Heart right ventricle (tissue), 16 donors: Measurements from ENCODE around the gene FOXO3. TPM values are rescaled to one million over a fixed set of nuclear protein-coding genes. Genes with fewer than 3 reads are reported as not detected.

Source experiments
- ATAC-seq, 8 donors: fragments of 200-7000 bp; cut with Tn5 transposase; one replicate each; pipeline ENCODE4 v1.9.1; 2020; ENCODE audit warnings: mild to moderate bottlenecking in 8 of 8, moderate library complexity in 8 of 8, moderate number of reproducible peaks in 1 of 8
- DNase-seq, 2 donors: peaks; one replicate each; pipeline ENCODE4 v3.0.0-alpha.2; 2020
- H3K27ac ChIP-seq, 10 donors: fragments of 200-600 bp; sonication (generic) in 2 of 10; one replicate each; pipeline versions ENCODE4 v1.5.0 to v1.8.0; 2020 to 2022; ENCODE audit warnings: mild to moderate bottlenecking in 3 of 10
- H3K27me3 ChIP-seq, 7 donors: fragments of 200-600 bp; one replicate each; pipeline ENCODE4 v1.8.0; 2021 to 2022; ENCODE audit warnings: mild to moderate bottlenecking in 2 of 7
- H3K36me3 ChIP-seq, 9 donors: fragments of 200-600 bp; sonication (generic) in 1 of 9; one replicate each; pipeline versions ENCODE4 v1.5.0 to v1.8.0; 2020 to 2022; ENCODE audit warnings: mild to moderate bottlenecking in 2 of 9
- H3K4me1 ChIP-seq, 9 donors: fragments of 200-600 bp; sonication (generic) in 1 of 9; one replicate each; pipeline versions ENCODE4 v1.5.0 to v1.8.0; 2020 to 2022; ENCODE audit warnings: mild to moderate bottlenecking in 4 of 9
- H3K4me3 ChIP-seq, 10 donors: fragments of 200-600 bp; sonication (generic) in 2 of 10; one replicate each; pipeline versions ENCODE4 v1.5.0 to v1.8.0; 2020 to 2022; ENCODE audit warnings: mild to moderate bottlenecking in 7 of 10, moderate library complexity in 2 of 10
- H3K9me3 ChIP-seq, 11 donors: fragments of 200-600 bp in 10 of 11; sonication (generic) in 2 of 11; one replicate each; pipeline versions ENCODE4 v1.5.0 to v1.8.0; 2013 to 2022; ENCODE audit warnings: mild to moderate bottlenecking in 2 of 11, control low read depth in 1 of 11, moderate library complexity in 1 of 11
- WGBS, 2 donors: extraction: QIAGEN DNeasy Blood & Tissue Kit; methylation state at CpG; one replicate each; pipeline ENCODE4 v1.1.7; 2013; ENCODE audit warnings: inconsistent platforms in 1 of 2; 5-methylcytosine and 5-hydroxymethylcytosine counted together
- intact Hi-C, 10 donors: fragments of 100-400 bp; cut with DNase I; formaldehyde crosslinking; loops; one replicate each; pipeline versions ENCODE4 v1.11.1 to v1.14.2; 2022
- polyA plus RNA-seq, 2 donors: library from polyadenylated mRNA; stranded (reverse); fragments of 200-250 nt; gene quantifications; one replicate each; pipeline ENCODE4 v1.2.3, GENCODE V29; 2013
- total RNA-seq, 10 donors: library from RNA; stranded (reverse); fragmentation: NEBNext Ultra II Directional in 3 of 10; extraction: Animal tissue kit (Norgen Biotek cat#: 25700) in 3 of 10; gene quantifications; one replicate each; pipeline versions ENCODE4 v1.2.1 to v1.2.4, GENCODE V29; 2021 to 2023
- TF ChIP-seq, protein P1 (sequence below), 9 donors: fragments of 200-600 bp; sonication (generic) in 2 of 9; IDR thresholded peaks; one replicate each; pipeline versions ENCODE4 v1.5.0 to v1.8.0; 2021 to 2022; ENCODE audit warnings: antibody characterized with exemption in 9 of 9, mild to moderate bottlenecking in 5 of 9, moderate library complexity in 1 of 9
- donor health status: Arrhythmogenic right ventricular cardiomyopathy.
- donor health status: ischemic (EF 13 %, LVEDD 7.1; RV severe dilation, severe dysfunction).
- donor health status: healthy with polysubstance abuse.
- donor health status: DM: no; HTN: yes; CAD: no.
- donor health status: DM: no; HTN: no; CAD: no.
- donor health status: ischemic (EF 25% LVEDD 6.9; RV normal size, moderate dysfunction).
- donor health status: ischemic (EF 25% LVEDD 5.7; RV mildly dilated, moderate dysfunction).
- donor health status: healthy.
- donor health status: DM: yes; HTN: yes; CAD: no.
- donor health status: Ischemic cardiomyopathy.
- donor health status: ischemic (EF 35%, LVEDD 5.7; RV mildly dilated, moderate dysfunction).
- donor health status: nonischemic (EF 11% LVEDD 7.7; RV severe dilation, severe dysfunction).
- donor health status: DM: yes; HTN: yes; CAD: no.
- donor health status: PGD.
- donor health status: ischemic (EF 29% LVEDD 5.4; RV normal size, mild dysfunction).
- donor health status: nonischemic (EF 23%, LVEDD 6.1; RV moderate dilation, normal function).

The FOXO3 gene
- total and polyA plus RNA-seq, 12 donors = 16.8 to 52.6 (median 37.0) TPM

DNA sequence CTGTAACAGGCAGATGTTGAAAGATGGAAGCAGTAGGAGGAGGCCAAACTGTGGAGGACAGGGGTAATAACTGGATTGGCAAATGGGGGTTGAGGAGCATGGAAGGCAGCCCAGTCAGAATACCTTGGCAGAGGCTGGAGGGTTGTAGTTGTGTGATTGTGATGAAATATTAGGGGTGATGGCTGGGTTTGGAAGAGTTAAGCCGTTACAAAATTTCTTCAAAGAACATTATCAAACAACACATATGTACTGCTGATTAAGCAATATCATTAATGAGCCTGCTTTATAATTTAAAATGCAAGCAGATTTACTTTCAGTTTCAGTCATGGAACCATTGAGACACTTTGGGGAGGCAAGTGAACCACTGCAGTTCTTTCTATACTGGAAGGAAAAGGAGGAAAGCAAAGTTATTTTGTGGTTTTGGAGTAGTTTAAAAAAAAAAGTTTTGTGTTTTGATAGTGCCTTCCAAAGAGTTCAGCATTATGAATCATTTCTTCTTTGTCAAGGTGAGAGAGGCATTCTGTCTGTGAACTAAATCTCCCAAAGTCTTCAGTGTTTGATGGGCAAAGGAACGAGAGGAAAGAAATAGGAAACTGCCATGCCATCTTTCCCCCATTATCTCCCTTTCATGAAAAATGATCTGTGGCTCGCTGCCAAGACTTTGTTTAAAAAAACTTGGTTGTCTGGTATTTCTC is 20.7 kb downstream of the FOXO3 start:
- DNase-seq = no peak
- Histone ChIP-seq H3K36me3 (peaks cover 0 to 17% (median 0%) of the 10 kb centered on the region in 9 donors), H3K27ac (peak overlapping the region; percentile 9 to 65 (median 52)), H3K4me1 (peaks cover 38 to 98% (median 94%) of the 10 kb centered on the region in 9 donors), H3K27me3 (no peaks in the 10 kb centered on the region), H3K4me3 (peak overlapping the region in 1 of 10 donors; percentile 11), H3K9me3 (no peaks in the 10 kb centered on the region)
- ATAC-seq = peak in 4 of 8 donors; percentile 10 to 58 (median 34)
- TF ChIP-seq, protein P1, sequence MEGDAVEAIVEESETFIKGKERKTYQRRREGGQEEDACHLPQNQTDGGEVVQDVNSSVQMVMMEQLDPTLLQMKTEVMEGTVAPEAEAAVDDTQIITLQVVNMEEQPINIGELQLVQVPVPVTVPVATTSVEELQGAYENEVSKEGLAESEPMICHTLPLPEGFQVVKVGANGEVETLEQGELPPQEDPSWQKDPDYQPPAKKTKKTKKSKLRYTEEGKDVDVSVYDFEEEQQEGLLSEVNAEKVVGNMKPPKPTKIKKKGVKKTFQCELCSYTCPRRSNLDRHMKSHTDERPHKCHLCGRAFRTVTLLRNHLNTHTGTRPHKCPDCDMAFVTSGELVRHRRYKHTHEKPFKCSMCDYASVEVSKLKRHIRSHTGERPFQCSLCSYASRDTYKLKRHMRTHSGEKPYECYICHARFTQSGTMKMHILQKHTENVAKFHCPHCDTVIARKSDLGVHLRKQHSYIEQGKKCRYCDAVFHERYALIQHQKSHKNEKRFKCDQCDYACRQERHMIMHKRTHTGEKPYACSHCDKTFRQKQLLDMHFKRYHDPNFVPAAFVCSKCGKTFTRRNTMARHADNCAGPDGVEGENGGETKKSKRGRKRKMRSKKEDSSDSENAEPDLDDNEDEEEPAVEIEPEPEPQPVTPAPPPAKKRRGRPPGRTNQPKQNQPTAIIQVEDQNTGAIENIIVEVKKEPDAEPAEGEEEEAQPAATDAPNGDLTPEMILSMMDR (IDR thresholded peaks at IDR 0.05) = no peak
- intact Hi-C loops = loop anchor here in 1 of 10 donors (5.0 kb wide), 1 partner anchor 36 kb away; no protein-coding TSS in a partner anchor
- WGBS, 2 donors = 21 to 26% methylated on average over 3 of the region's 3 CpGs

DNA sequence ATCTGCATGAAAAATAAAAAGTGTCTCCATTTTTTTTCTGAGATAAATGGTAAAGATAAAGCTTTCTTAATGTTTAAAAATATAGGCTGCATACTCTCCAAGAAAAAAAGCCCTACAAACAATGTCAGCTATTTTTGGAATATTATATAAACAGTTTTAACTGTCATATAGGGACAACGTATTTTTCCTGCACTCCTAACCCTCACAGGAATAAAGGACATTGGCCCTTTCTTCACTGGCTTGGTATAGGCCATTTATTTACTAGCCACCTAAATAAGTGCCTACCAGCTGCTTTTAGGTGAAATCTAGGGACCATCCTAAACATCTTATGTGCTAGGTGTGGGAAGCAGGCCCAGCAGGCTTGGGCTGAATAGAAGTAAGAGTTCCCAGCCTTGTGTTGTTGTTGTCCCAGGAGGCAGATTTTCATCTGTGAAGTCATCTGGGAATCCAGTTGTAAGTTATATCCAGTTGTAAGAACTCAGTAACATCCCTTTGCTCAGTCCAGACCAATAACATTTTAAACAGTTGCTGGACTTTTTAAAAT is 21.3 kb downstream of the FOXO3 start:
- H3K4me1 ChIP-seq = peaks cover 42 to 98% (median 94%) of the 10 kb centered on the region in 9 donors
- intact Hi-C loops = loop anchor here in 1 of 10 donors (5.0 kb wide), 1 partner anchor 35 kb away; no protein-coding TSS in a partner anchor
- H3K9me3 ChIP-seq = no peaks in the 10 kb centered on the region
- DNase-seq (no peak), ATAC-seq (no peak)
- peak overlapping the region in 1 of 10 donors; percentile 11 for H3K4me3 ChIP-seq
- H3K27me3 ChIP-seq = no peaks in the 10 kb centered on the region
- H3K36me3 ChIP-seq = peaks cover 0 to 17% (median 0%) of the 10 kb centered on the region in 9 donors
- TF ChIP-seq, protein P1 (IDR thresholded peaks at IDR 0.05) = no peak
- H3K27ac ChIP-seq = peak overlapping the region; percentile 9 to 65 (median 52)
- WGBS, 2 donors = 16 to 23% methylated on average over 1 of the region's 1 CpG

DNA sequence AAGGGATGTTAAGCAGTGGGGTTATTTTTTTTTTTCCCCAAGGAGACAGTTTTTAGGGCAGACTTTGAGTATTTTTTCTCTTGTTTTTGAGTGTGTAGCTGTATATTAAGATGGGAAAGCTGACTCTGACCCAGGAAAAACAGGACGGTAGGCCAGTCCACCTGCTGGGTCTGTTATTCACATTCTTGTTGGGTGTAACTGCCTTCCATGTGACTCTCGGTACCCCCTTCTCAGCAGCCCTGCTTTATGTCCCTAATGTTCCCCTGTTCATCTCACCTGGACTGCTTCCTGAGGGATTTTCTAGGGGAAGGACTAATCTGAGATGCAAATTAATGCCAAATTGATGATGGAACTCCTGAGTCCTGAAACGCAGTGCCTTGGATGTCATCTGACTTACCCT is 21.9 kb downstream of the FOXO3 start:
- 60 to 69% methylated on average over 3 of the region's 3 CpGs for WGBS, 2 donors
- peak overlapping the region in 8 of 10 donors; percentile 48 to 65 (median 54) for H3K27ac ChIP-seq
- no peak for ATAC-seq
- TF ChIP-seq, protein P1 (IDR thresholded peaks at IDR 0.05) = no peak
- H3K36me3 ChIP-seq = peaks cover 0 to 17% (median 0%) of the 10 kb centered on the region in 9 donors
- DNase-seq = no peak
- no peaks in the 10 kb centered on the region for H3K27me3 ChIP-seq
- intact Hi-C loops = loop anchor here in 1 of 10 donors (5.0 kb wide), 1 partner anchor 35 kb away; no protein-coding TSS in a partner anchor
- H3K4me1 ChIP-seq = peaks cover 47 to 98% (median 94%) of the 10 kb centered on the region in 9 donors
- no peak overlapping the region for H3K4me3 ChIP-seq
- H3K9me3 ChIP-seq = no peaks in the 10 kb centered on the region

DNA sequence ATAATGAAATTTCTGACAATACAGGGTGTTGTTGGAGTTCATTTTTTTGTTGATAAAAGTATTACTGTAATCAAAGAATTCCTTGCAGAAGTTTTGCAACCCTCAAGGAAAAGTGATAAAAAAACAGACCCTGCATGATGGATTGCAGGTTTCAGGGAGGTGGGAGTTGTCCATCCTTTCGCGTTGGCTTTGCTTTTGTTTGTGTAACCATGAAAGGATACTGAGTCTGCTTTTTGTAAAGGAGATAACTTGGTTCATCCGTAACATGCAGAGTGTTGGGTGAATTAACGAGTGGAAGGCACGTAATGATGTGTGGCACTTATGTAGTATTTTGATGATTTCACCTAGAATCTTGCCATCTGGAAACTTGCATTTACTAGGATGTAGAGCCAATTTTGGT is 23.6 kb downstream of the FOXO3 start:
- Histone ChIP-seq H3K27me3 (no peaks in the 10 kb centered on the region), H3K4me3 (no peak overlapping the region), H3K9me3 (no peaks in the 10 kb centered on the region), H3K4me1 (peaks cover 54 to 98% (median 94%) of the 10 kb centered on the region in 9 donors), H3K36me3 (peaks cover 0 to 2% (median 0%) of the 10 kb centered on the region in 9 donors), H3K27ac (peak overlapping the region in 2 of 10 donors; percentile 5 to 20)
- DNase-seq (no peak), ATAC-seq (no peak)
- WGBS, 2 donors = 69 to 71% methylated on average over 5 of the region's 5 CpGs
- intact Hi-C loops = loop anchor here in 1 of 10 donors (5.0 kb wide), 1 partner anchor 33 kb away; no protein-coding TSS in a partner anchor
- TF ChIP-seq, protein P1 (IDR thresholded peaks at IDR 0.05) = no peak
